H1 (cell line): ENCODE measurements around the gene VIPR2. TPM values are rescaled to one million over a fixed set of nuclear protein-coding genes. Genes with fewer than 3 reads are reported as not detected.

Experiments used
- CHD7 ChIP-seq: fragments of 300-600 bp; sonication (generic); IDR thresholded peaks from 2 replicates; pipeline ENCODE4 v1.7.1; 2012; ENCODE audit warnings: low read length, moderate library complexity, mild to moderate bottlenecking, inconsistent platforms; ENCODE audit not compliant: insufficient replicate concordance
- POLR2A ChIP-seq, 2 experiments: IDR thresholded peaks; 1 replicate in 1 of 2; 2 replicates in 1 of 2; pipeline ENCODE4 v1.6.1; 2011; ENCODE audit warnings: low read depth in 2 of 2, low read length in 2 of 2, mild to moderate bottlenecking in 2 of 2; ENCODE audit errors: control extremely low read depth in 1 of 2
- polyA plus RNA-seq, 7 experiments: library from polyadenylated mRNA; depleted of rRNA in 3 of 7; stranded (reverse) in 5 of 7; unstranded in 2 of 7; fragments of >200 nt in 5 of 7; fragments of 200-250 nt in 2 of 7; gene quantifications; 1 replicate in 5 of 7; 2 replicates in 1 of 7; 4 replicates in 1 of 7; pipeline versions ENCODE4 v1.2.1 to v1.2.3, GENCODE V29; 2011 to 2013; ENCODE audit warnings: missing spikeins in 2 of 7, mixed read lengths in 2 of 7
- total RNA-seq: library from RNA; stranded (reverse); fragmentation: NEBNext Ultra II Directional; extraction: Animal tissue kit (Norgen Biotek cat#: 25700); gene quantifications from 2 replicates; pipeline ENCODE4 v1.2.1, GENCODE V29; 2021

The VIPR2 gene
- total and polyA plus RNA-seq, 2 of the 8 experiments (the other 6 are each of a cell fraction or from before 2014, with no cell fraction given): 2.4 to 6.3 TPM

- TF ChIP-seq CHD7 (no peak), POLR2A (IDR thresholded peaks at IDR 0.05; ENCODE audit: control extremely low read depth in 1 of 2, low read depth in 2 of 2, low read length in 2 of 2) (no peak)
Observed at GRCh38 chr7:159136013-159136412, 8.7 kb downstream of the VIPR2 start (continued).
